OCI-LY7 (cell line): ENCODE measurements around the gene CST11. TPM values are rescaled to one million over a fixed set of nuclear protein-coding genes. Genes with fewer than 3 reads are reported as not detected.

Source experiments
- Bru-seq: library from RNA; stranded (reverse); fragments of 400-500 nt; gene quantifications from one replicate; lab custom pipeline; 2021; lab: Mats Ljungman, UMichigan
- BruChase-seq, 2 experiments: library from RNA; stranded (reverse); fragments of 400-500 nt; gene quantifications; one replicate each; lab custom pipeline; 2021; lab: Mats Ljungman, UMichigan
- BruUV-seq: library from RNA; stranded (reverse); fragments of 400-500 nt; replicated peaks from 2 replicates; lab custom pipeline; 2021; lab: Mats Ljungman, UMichigan
- CTCF ChIA-PET: fragments of 300-600 bp; sonication (Branson Sonifier 250); formaldehyde crosslinking; loops from one replicate; lab custom pipeline; 2022; ENCODE audit warnings: antibody characterized with exemption; ENCODE audit not compliant: unreplicated experiment; lab: Charles Lee
- POLR2A ChIA-PET: fragments of 300-600 bp; sonication (Branson Sonifier 250); formaldehyde crosslinking; loops from one replicate; lab custom pipeline; 2022; ENCODE audit warnings: antibody characterized with exemption; lab: Charles Lee
- DNase-seq: peaks from one replicate; pipeline ENCODE4 v3.0.0-alpha.2; 2015; ENCODE audit warnings: low spot score
- H2AFZ ChIP-seq: fragments of 200-600 bp; sonication (generic), shearing (Covaris generic); 2 replicates; pipeline ENCODE4 v1.6.1; 2014; ENCODE audit warnings: mild to moderate bottlenecking, antibody characterized with exemption, low read length, moderate library complexity
- H3K27ac ChIP-seq: fragments of 200-600 bp; sonication (generic); 2 replicates; pipeline ENCODE4 v1.5.1; 2014; ENCODE audit warnings: mixed run types, low read depth, mild to moderate bottlenecking, moderate library complexity, low read length, inconsistent platforms; ENCODE audit not compliant: poor library complexity, severe bottlenecking
- H3K36me3 ChIP-seq: fragments of 200-600 bp; sonication (generic); 2 replicates; pipeline ENCODE4 v1.6.1; 2014; ENCODE audit warnings: mild to moderate bottlenecking, antibody characterized with exemption, low read length, moderate library complexity, mixed read lengths; ENCODE audit not compliant: insufficient read depth
- H3K4me1 ChIP-seq: fragments of 200-600 bp; sonication (generic); 2 replicates; pipeline ENCODE4 v1.5.1; 2014; ENCODE audit warnings: mild to moderate bottlenecking, low read length; ENCODE audit not compliant: insufficient read depth, poor library complexity, severe bottlenecking
- H3K4me2 ChIP-seq: fragments of 200-600 bp; sonication (generic); 2 replicates; pipeline ENCODE4 v1.6.1; 2014; ENCODE audit warnings: mild to moderate bottlenecking, low read length
- H3K4me3 ChIP-seq: fragments of 200-600 bp; sonication (generic); 2 replicates; pipeline ENCODE4 v1.5.1; 2014; ENCODE audit warnings: mild to moderate bottlenecking, low read depth, low read length; ENCODE audit not compliant: poor library complexity, severe bottlenecking
- H3K79me2 ChIP-seq: fragments of 200-600 bp; sonication (generic); 2 replicates; pipeline ENCODE4 v1.6.1; 2016; ENCODE audit warnings: low read depth, mild to moderate bottlenecking, low read length, moderate library complexity, mixed read lengths; ENCODE audit not compliant: insufficient read depth
- H3K9me2 ChIP-seq: fragments of 200-600 bp; sonication (generic); 2 replicates; pipeline ENCODE4 v1.6.1; 2016; ENCODE audit warnings: mild to moderate bottlenecking, low read length, mixed read lengths; ENCODE audit not compliant: insufficient read depth
- H3K9me3 ChIP-seq: fragments of 200-600 bp; sonication (generic); 2 replicates; pipeline ENCODE4 v1.6.1; 2014; ENCODE audit warnings: mild to moderate bottlenecking, mixed run types, low read length, mixed read lengths
- H4K20me1 ChIP-seq: fragments of 200-600 bp; sonication (generic); 2 replicates; pipeline ENCODE4 v1.6.1; 2014; ENCODE audit warnings: mild to moderate bottlenecking, antibody characterized with exemption, low read length, moderate library complexity, mixed read lengths; ENCODE audit not compliant: insufficient read depth
- EZH2phosphoT487 ChIP-seq: fragments of 200-600 bp; sonication (generic); IDR thresholded peaks from 2 replicates; pipeline ENCODE4 v1.6.1; 2018; ENCODE audit warnings: low read depth, borderline replicate concordance, mild to moderate bottlenecking, mixed run types, antibody characterized with exemption, low read length, moderate library complexity, mixed read lengths
- intact Hi-C: fragments of 100-400 bp; cut with micrococcal nuclease; formaldehyde crosslinking; loops from one replicate; pipeline ENCODE4 v1.10.0; 2022; ENCODE audit not compliant: unreplicated experiment
- long read RNA-seq: library from polyadenylated mRNA; stranded (forward); transcript quantifications from one replicate; pipeline ENCODE4 v2.0.0, GENCODE V29; 2022
- total RNA-seq, 2 experiments: library from RNA; depleted of rRNA in 1 of 2; stranded (reverse); fragments of >200 nt in 1 of 2; shearing (Covaris generic) in 1 of 2; gene quantifications; 2 replicates each; pipeline ENCODE4 v1.2.3, GENCODE V29; 2014 to 2022
- TF ChIP-seq, protein P1 (sequence below): fragments of 200-600 bp; sonication (generic); conservative IDR thresholded peaks from 2 replicates; pipeline ENCODE4 v1.5.1; 2014; ENCODE audit warnings: mild to moderate bottlenecking, antibody characterized with exemption, low read length, moderate library complexity, mixed read lengths

The CST11 gene, protein sequence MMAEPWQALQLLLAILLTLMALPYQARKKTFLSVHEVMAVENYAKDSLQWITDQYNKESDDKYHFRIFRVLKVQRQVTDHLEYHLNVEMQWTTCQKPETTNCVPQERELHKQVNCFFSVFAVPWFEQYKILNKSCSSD
- total RNA-seq (2014; rRNA removed; shearing (Covaris generic)) = not detected in 2 replicates
- total RNA-seq (2022) = not detected in 2 replicates
- not detected for Bru-seq, nascent RNA
- not detected for BruChase-seq, experiment 1, labeled RNA remaining after a 6-hour chase
- BruChase-seq, experiment 2, labeled RNA remaining after a 2-hour chase = not detected
- long read RNA-seq = 0 reads

DNA sequence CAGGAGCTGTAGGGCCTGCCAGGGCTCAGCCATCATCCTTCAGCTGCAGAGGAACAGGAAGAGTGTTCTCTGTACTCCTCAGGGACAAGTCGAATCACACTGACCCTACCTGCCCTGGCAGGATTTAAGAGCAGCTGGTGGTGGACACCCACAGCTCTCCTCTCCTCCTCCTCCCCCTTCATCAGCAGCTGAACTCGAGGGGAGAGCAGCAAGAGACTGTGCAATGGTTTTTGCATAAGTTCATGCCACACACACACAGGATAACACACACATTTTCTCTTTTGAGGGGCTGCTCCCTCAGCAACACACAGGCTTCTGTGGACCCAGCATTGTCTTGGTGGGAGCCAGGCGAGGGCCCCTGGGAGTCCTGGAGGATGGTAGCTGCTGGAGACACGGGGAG is at the start of gene CST11:
TSS of gene CST11 (minus strand) at position 101 of the 400 bp plus-strand sequence. CDS start at position 36, 65 bp downstream.
- Histone ChIP-seq H3K79me2 (no peaks in the 10 kb centered on the region), H3K4me2 (no peak within 1 kb of the TSS), H3K4me1 (peaks cover 10% of the 10 kb centered on the region), H3K9me3 (no peaks in the 10 kb centered on the region), H4K20me1 (no peaks in the 10 kb centered on the region), H3K27ac (no peak within 1 kb of the TSS), H3K4me3 (no peak within 1 kb of the TSS), H3K9me2 (no peaks in the 10 kb centered on the region), H2AFZ (no peak within 1 kb of the TSS), H3K36me3 (no peaks in the 10 kb centered on the region)
- intact Hi-C loops = no loop called here
- DNase-seq = no peak
- BruUV-seq = no TSS peak
- ChIA-PET POLR2A (no interaction called here), CTCF (interaction anchor here (0.6 kb wide), 1 partner anchor 107 kb away, joined by 3 read pairs; no protein-coding TSS in a partner anchor)
- no peak for TF ChIP-seq EZH2phosphoT487
- TF ChIP-seq, protein P1, sequence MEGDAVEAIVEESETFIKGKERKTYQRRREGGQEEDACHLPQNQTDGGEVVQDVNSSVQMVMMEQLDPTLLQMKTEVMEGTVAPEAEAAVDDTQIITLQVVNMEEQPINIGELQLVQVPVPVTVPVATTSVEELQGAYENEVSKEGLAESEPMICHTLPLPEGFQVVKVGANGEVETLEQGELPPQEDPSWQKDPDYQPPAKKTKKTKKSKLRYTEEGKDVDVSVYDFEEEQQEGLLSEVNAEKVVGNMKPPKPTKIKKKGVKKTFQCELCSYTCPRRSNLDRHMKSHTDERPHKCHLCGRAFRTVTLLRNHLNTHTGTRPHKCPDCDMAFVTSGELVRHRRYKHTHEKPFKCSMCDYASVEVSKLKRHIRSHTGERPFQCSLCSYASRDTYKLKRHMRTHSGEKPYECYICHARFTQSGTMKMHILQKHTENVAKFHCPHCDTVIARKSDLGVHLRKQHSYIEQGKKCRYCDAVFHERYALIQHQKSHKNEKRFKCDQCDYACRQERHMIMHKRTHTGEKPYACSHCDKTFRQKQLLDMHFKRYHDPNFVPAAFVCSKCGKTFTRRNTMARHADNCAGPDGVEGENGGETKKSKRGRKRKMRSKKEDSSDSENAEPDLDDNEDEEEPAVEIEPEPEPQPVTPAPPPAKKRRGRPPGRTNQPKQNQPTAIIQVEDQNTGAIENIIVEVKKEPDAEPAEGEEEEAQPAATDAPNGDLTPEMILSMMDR = no peak

DNA sequence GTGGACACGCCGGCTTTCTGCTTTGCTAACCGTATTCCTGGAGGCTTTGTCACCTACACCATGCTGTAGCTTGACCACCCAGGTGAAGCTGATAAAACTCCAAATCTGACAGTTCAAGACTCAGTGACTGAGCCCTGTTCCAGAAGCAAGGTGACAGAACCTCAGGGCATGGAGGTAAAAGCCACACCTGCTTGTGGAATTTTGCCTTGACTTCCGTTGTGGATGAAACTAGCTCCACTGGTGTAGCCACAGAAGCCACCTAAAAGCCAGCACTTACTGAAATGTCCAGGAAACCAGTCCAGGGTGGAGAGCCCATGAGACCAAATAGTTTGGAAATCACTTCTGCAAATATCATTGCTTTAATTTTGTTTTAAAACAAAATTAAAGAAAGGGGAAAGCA is 49.2 kb upstream of the CST11 start:
- Histone ChIP-seq H3K79me2 (no peaks in the 10 kb centered on the region), H3K27ac (no peak overlapping the region), H4K20me1 (no peaks in the 10 kb centered on the region), H2AFZ (no peak overlapping the region), H3K36me3 (no peaks in the 10 kb centered on the region), H3K4me3 (no peak overlapping the region), H3K4me2 (no peak overlapping the region), H3K9me2 (no peaks in the 10 kb centered on the region), H3K9me3 (no peaks in the 10 kb centered on the region), H3K4me1 (no peaks in the 10 kb centered on the region)
- BruUV-seq = no TSS peak
- CTCF ChIA-PET = no interaction called here
- no peak for TF ChIP-seq EZH2phosphoT487
- TF ChIP-seq, protein P1 = no peak
- POLR2A ChIA-PET = no interaction called here
- no peak for DNase-seq
- intact Hi-C loops = no loop called here

DNA sequence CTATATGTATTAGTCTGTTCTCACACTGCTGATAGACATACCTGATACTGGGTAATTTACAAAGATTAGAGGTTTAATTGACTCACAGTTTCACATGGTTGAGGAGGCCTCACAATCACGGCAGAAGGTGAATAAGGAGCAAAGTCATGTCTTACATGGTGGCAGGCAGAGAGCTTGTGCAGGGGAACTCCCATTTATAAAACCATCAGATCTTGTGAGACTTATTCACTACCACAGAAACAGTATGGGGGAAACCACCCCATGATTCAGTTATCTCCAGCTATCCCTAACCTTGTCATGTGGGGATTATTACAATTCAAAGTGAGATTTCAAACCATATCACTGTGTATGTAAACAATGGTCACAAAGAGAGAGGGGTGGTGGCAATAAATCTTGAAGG is 44.9 kb upstream of the CST11 start:
- no peak overlapping the region for H3K27ac ChIP-seq
- CTCF ChIA-PET = no interaction called here
- no peaks in the 10 kb centered on the region for H3K9me3 ChIP-seq
- BruUV-seq = no TSS peak
- no peak overlapping the region for H2AFZ ChIP-seq
- TF ChIP-seq, protein P1 = no peak
- TF ChIP-seq EZH2phosphoT487 = no peak
- no peaks in the 10 kb centered on the region for H3K9me2 ChIP-seq
- H3K4me1 ChIP-seq = no peaks in the 10 kb centered on the region
- no peaks in the 10 kb centered on the region for H4K20me1 ChIP-seq
- DNase-seq = no peak
- H3K4me3 ChIP-seq = no peak overlapping the region
- intact Hi-C loops = no loop called here
- no peak overlapping the region for H3K4me2 ChIP-seq
- H3K36me3 ChIP-seq = no peaks in the 10 kb centered on the region
- POLR2A ChIA-PET = no interaction called here
- no peaks in the 10 kb centered on the region for H3K79me2 ChIP-seq
